Suprapubic skin (tissue), 4 donors: ENCODE results near the gene TMEM150A. TPM values are rescaled to one million over a fixed set of nuclear protein-coding genes. Genes with fewer than 3 reads are reported as not detected.
A peak's percentile ranks its signal among the peaks of the same experiment; 100 is the strongest.

Source experiments
- DNase-seq, 2 donors: peaks; one replicate each; pipeline ENCODE4 v3.0.0-alpha.2; 2019; ENCODE audit warnings: low spot score in 2 of 2
- H3K27ac ChIP-seq: fragments of 200-600 bp; sonication (generic); one replicate; pipeline ENCODE4 v1.5.1; 2019
- H3K27me3 ChIP-seq: fragments of 200-600 bp; sonication (generic); one replicate; pipeline ENCODE4 v1.5.1; 2019
- H3K36me3 ChIP-seq: fragments of 200-600 bp; sonication (generic); one replicate; pipeline ENCODE4 v1.5.1; 2019
- H3K4me1 ChIP-seq: fragments of 200-600 bp; sonication (generic); one replicate; pipeline ENCODE4 v1.5.1; 2019
- H3K4me3 ChIP-seq: fragments of 200-600 bp; sonication (generic); one replicate; pipeline ENCODE4 v1.5.1; 2019; ENCODE audit warnings: mild to moderate bottlenecking
- H3K9me3 ChIP-seq: fragments of 200-600 bp; sonication (generic); one replicate; pipeline ENCODE4 v1.5.1; 2019
- CTCF ChIP-seq, 2 donors: fragments of 200-600 bp in 1 of 2; fragments of 450-650 bp in 1 of 2; sonication (generic) in 1 of 2; IDR thresholded peaks; one replicate each; pipeline ENCODE4 v1.5.1; 2016 to 2019; ENCODE audit warnings: antibody characterized with exemption in 2 of 2, mild to moderate bottlenecking in 1 of 2, moderate library complexity in 1 of 2
- EP300 ChIP-seq: sonication (generic); formaldehyde crosslinking; IDR thresholded peaks from one replicate; pipeline ENCODE4 v1.6.1; 2017; ENCODE audit warnings: antibody characterized with exemption
- POLR2A ChIP-seq, 2 donors: fragments of 450-650 bp; IDR thresholded peaks; one replicate each; pipeline ENCODE4 v1.6.1; 2017; ENCODE audit warnings: antibody characterized with exemption in 2 of 2, mild to moderate bottlenecking in 2 of 2, moderate library complexity in 2 of 2
- POLR2AphosphoS5 ChIP-seq, 3 donors: sonication (generic); formaldehyde crosslinking; IDR thresholded peaks; one replicate each; pipeline ENCODE4 v1.6.1; 2017; ENCODE audit warnings: antibody characterized with exemption in 3 of 3
- WGBS: methylation state at CpG from one replicate; pipeline ENCODE4 v1.1.5; 2018; 5-methylcytosine and 5-hydroxymethylcytosine counted together
- total RNA-seq, 4 donors: library from RNA; depleted of rRNA; stranded (reverse); fragments of >200 nt; gene quantifications; one replicate each; pipeline ENCODE4 v1.1.0, GENCODE V29; 2016

The TMEM150A gene
- total RNA-seq, 4 donors from 2014 or later = 13.1 to 15.0 (median 14.1) TPM

GRCh38 chr2:85582492-85582891 lies 20.0 kb downstream of the TMEM150A start:
- H3K4me3 ChIP-seq = no peak overlapping the region
- WGBS = 76% methylated on average over 1 of the region's 1 CpG
- no peak overlapping the region for H3K27ac ChIP-seq

GRCh38 chr2:85580206-85580605 lies 22.3 kb downstream of the TMEM150A start:
- TF ChIP-seq POLR2A (IDR thresholded peaks at IDR 0.05) = no peak
- TF ChIP-seq POLR2AphosphoS5 (IDR thresholded peaks at IDR 0.05) = no peak
- no peak for TF ChIP-seq CTCF (IDR thresholded peaks at IDR 0.05)
- TF ChIP-seq EP300 = no peak

More at GRCh38 chr2:85582492-85582891, 20.0 kb downstream of the TMEM150A start:
- no peaks in the 10 kb centered on the region for H3K9me3 ChIP-seq
- peaks cover 62% of the 10 kb centered on the region for H3K4me1 ChIP-seq
- TF ChIP-seq CTCF (IDR thresholded peaks at IDR 0.05) (no peak), EP300 (no peak), POLR2A (IDR thresholded peaks at IDR 0.05) (no peak), POLR2AphosphoS5 (IDR thresholded peaks at IDR 0.05) (no peak)
- H3K36me3 ChIP-seq = no peaks in the 10 kb centered on the region
- H3K27me3 ChIP-seq = no peaks in the 10 kb centered on the region
- DNase-seq = no peak

GRCh38 chr2:85579266-85579935 lies 23.1 kb downstream of the TMEM150A start:
- Histone ChIP-seq H3K27me3 (no peaks in the 10 kb centered on the region), H3K4me3 (peak overlapping the region; percentile 56), H3K36me3 (no peaks in the 10 kb centered on the region), H3K9me3 (no peaks in the 10 kb centered on the region), H3K27ac (peak overlapping the region; percentile 90), H3K4me1 (peaks cover 44% of the 10 kb centered on the region)
- DNase-seq = no peak
- whole genome bisulfite sequencing = 32% methylated on average over 6 of the region's 6 CpGs
- TF ChIP-seq EP300 (no peak), POLR2AphosphoS5 (IDR thresholded peaks at IDR 0.05) (no peak), CTCF (IDR thresholded peaks at IDR 0.05) (no peak), POLR2A (IDR thresholded peaks at IDR 0.05) (no peak)

More at GRCh38 chr2:85580206-85580605, 22.3 kb downstream of the TMEM150A start:
- H3K27me3 ChIP-seq = no peaks in the 10 kb centered on the region
- no peak overlapping the region for H3K4me3 ChIP-seq
- H3K27ac ChIP-seq = peak overlapping the region; percentile 90
- WGBS = 77% methylated on average over 3 of the region's 3 CpGs
- H3K36me3 ChIP-seq = no peaks in the 10 kb centered on the region
- DNase-seq = no peak
- no peaks in the 10 kb centered on the region for H3K9me3 ChIP-seq
- peaks cover 52% of the 10 kb centered on the region for H3K4me1 ChIP-seq

- 30% methylated on average over 19 of the region's 19 CpGs for WGBS
- H3K4me1 ChIP-seq = peaks cover 35% of the 10 kb centered on the region
- peak in 1 of 2 donors; percentile 85 for DNase-seq
- TF ChIP-seq EP300 (no peak), CTCF (IDR thresholded peaks at IDR 0.05) (no peak), POLR2AphosphoS5 (IDR thresholded peaks at IDR 0.05) (no peak), POLR2A (IDR thresholded peaks at IDR 0.05) (no peak)
- no peaks in the 10 kb centered on the region for H3K27me3 ChIP-seq
- peak overlapping the region; percentile 56 for H3K4me3 ChIP-seq
- peak overlapping the region; percentile 90 for H3K27ac ChIP-seq
- no peaks in the 10 kb centered on the region for H3K36me3 ChIP-seq
- no peaks in the 10 kb centered on the region for H3K9me3 ChIP-seq
Measured at GRCh38 chr2:85578243-85579180, 24.0 kb downstream of the TMEM150A start.
